Gastroesophageal sphincter (tissue), 3 donors: ENCODE measurements around the gene KLF9.

Experiments used
- POLR2A ChIP-seq, 2 donors: fragments of 450-650 bp; IDR thresholded peaks; one replicate each; pipeline ENCODE4 v1.6.1; 2017; ENCODE audit warnings: antibody characterized with exemption in 2 of 2, mild to moderate bottlenecking in 2 of 2, moderate library complexity in 1 of 2
- TF ChIP-seq, protein P1 (sequence below), 4 experiments: fragments of 200-600 bp in 2 of 4; fragments of 450-650 bp in 2 of 4; sonication (generic) in 1 of 4; IDR thresholded peaks; one replicate each; pipeline ENCODE4 v1.5.1; 2017 to 2019; ENCODE audit warnings: antibody characterized with exemption in 4 of 4, mild to moderate bottlenecking in 2 of 4, moderate library complexity in 2 of 4

DNA sequence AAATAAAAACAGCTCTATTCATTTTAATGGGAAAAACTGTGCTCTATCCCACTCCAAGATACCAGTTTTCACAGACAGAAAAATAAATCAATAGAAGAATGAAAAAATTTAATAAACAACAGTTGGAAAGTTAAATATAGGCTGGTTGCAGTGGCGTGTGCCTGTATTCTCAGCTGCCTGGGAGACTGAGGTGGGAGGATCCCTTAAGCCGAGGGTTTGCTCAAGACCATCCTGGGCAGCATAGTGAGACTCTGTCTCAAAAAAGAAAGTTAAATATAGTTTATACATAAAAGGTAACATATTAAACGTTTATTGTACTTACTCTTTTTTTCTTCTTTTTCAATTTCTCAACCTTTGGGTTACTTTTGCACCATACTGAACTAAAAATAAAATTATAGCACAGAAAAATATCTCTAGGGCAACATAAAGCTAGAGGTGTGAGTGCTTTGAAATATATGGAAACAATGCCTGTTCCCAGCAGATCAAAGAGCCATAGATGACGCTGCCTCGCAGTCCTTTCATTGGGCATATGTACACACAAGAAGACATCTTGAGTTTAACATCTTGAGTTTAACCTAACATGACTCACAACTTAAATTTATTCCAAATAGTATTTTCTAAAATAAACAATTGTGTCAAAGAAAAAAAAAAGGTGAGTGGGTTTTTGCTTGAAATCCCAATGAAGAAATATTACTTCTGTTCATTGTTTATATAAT, 25.7 kb upstream of the KLF9 start:
- TF ChIP-seq, protein P1, sequence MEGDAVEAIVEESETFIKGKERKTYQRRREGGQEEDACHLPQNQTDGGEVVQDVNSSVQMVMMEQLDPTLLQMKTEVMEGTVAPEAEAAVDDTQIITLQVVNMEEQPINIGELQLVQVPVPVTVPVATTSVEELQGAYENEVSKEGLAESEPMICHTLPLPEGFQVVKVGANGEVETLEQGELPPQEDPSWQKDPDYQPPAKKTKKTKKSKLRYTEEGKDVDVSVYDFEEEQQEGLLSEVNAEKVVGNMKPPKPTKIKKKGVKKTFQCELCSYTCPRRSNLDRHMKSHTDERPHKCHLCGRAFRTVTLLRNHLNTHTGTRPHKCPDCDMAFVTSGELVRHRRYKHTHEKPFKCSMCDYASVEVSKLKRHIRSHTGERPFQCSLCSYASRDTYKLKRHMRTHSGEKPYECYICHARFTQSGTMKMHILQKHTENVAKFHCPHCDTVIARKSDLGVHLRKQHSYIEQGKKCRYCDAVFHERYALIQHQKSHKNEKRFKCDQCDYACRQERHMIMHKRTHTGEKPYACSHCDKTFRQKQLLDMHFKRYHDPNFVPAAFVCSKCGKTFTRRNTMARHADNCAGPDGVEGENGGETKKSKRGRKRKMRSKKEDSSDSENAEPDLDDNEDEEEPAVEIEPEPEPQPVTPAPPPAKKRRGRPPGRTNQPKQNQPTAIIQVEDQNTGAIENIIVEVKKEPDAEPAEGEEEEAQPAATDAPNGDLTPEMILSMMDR (IDR thresholded peaks at IDR 0.05): no peak
- no peak for TF ChIP-seq POLR2A (IDR thresholded peaks at IDR 0.05)
